Gastrocnemius medialis (tissue), 4 donors: ENCODE results near the gene RRP7A.

Source experiments
- POLR2A ChIP-seq, 2 donors: fragments of 450-650 bp; IDR thresholded peaks; one replicate each; pipeline ENCODE4 v1.6.1; 2017; ENCODE audit warnings: antibody characterized with exemption in 2 of 2, mild to moderate bottlenecking in 2 of 2, moderate library complexity in 2 of 2
- TF ChIP-seq, protein P1 (sequence below), 5 experiments: fragments of 450-650 bp in 3 of 5; fragments of 200-600 bp in 2 of 5; sonication (generic) in 2 of 5; IDR thresholded peaks in 4 of 5; conservative IDR thresholded peaks in 1 of 5; 1 replicate in 4 of 5; 2 replicates in 1 of 5; pipeline ENCODE4 v1.5.1; 2016 to 2019; ENCODE audit warnings: antibody characterized with exemption in 5 of 5, mild to moderate bottlenecking in 3 of 5, moderate library complexity in 3 of 5

DNA sequence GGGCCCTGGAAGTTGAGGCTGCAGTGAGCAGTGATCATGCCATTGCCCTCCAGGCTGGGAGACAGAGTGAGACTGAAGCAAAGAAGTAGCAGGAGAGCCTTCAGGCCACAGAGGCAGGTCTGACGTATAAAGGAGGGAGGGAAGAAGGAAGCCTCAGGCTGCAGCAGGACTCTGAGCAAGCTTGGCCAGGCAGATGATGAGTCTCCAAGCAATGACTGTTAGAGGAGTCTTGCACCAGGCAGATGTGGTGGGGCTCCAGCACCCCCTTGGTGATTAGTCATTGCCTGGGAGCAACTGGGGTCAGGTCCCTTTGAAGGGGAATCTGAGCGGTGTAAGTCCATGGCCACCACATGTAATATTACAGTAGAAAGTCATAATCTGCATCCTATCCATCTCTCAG lies 50.8 kb downstream of the RRP7A start:
- TF ChIP-seq, protein P1, sequence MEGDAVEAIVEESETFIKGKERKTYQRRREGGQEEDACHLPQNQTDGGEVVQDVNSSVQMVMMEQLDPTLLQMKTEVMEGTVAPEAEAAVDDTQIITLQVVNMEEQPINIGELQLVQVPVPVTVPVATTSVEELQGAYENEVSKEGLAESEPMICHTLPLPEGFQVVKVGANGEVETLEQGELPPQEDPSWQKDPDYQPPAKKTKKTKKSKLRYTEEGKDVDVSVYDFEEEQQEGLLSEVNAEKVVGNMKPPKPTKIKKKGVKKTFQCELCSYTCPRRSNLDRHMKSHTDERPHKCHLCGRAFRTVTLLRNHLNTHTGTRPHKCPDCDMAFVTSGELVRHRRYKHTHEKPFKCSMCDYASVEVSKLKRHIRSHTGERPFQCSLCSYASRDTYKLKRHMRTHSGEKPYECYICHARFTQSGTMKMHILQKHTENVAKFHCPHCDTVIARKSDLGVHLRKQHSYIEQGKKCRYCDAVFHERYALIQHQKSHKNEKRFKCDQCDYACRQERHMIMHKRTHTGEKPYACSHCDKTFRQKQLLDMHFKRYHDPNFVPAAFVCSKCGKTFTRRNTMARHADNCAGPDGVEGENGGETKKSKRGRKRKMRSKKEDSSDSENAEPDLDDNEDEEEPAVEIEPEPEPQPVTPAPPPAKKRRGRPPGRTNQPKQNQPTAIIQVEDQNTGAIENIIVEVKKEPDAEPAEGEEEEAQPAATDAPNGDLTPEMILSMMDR (IDR thresholded peaks at IDR 0.05 in 4 of 5, conservative IDR thresholded peaks at IDR 0.05 in 1 of 5) = no peak
- TF ChIP-seq POLR2A (IDR thresholded peaks at IDR 0.05) = no peak
